Caco-2 (cell line): ENCODE data around the gene LHX2. TPM values are rescaled to one million over a fixed set of nuclear protein-coding genes. Genes with fewer than 3 reads are reported as not detected.

Source experiments
- BruUV-seq: library from RNA; stranded (reverse); fragments of 400-500 nt; replicated peaks from 2 replicates; lab custom pipeline; 2021; lab: Mats Ljungman, UMichigan
- CTCF ChIA-PET: fragments of 300-600 bp; sonication (Branson Sonifier 250); formaldehyde crosslinking; loops from one replicate; lab custom pipeline; 2022; ENCODE audit warnings: antibody characterized with exemption; lab: Charles Lee
- POLR2A ChIA-PET: fragments of 300-600 bp; sonication (Branson Sonifier 250); formaldehyde crosslinking; loops from one replicate; lab custom pipeline; 2022; ENCODE audit warnings: antibody characterized with exemption; lab: Charles Lee
- DNase-seq, 2 experiments: peaks; one replicate each; pipeline versions ENCODE4 v3.0.0 to v3.0.0-alpha.2; 2020 to 2022
- H3K27me3 ChIP-seq: replicated peaks from 2 replicates; pipeline ENCODE4 v1.6.0; 2011; ENCODE audit warnings: low read length; ENCODE audit not compliant: control insufficient read depth, insufficient read depth
- H3K36me3 ChIP-seq: 2 replicates; pipeline ENCODE4 v1.5.1; 2011; ENCODE audit warnings: low read length; ENCODE audit not compliant: control insufficient read depth, insufficient read depth
- H3K4me1 ChIP-seq: fragments of 250-450 bp; sonication (Bioruptor Pico); 2 replicates; pipeline ENCODE4 v1.5.1; 2020; ENCODE audit warnings: mild to moderate bottlenecking
- H3K4me3 ChIP-seq: 2 replicates; pipeline ENCODE4 v1.5.1; 2011; ENCODE audit warnings: low read depth, mild to moderate bottlenecking, control low read depth, low read length
- H3K9me3 ChIP-seq: fragments of 250-450 bp; sonication (Bioruptor Pico); 2 replicates; pipeline ENCODE4 v1.5.1; 2020; ENCODE audit warnings: mild to moderate bottlenecking, moderate library complexity
- H3K27ac Mint-ChIP-seq: one replicate; pipeline ENCODE4 v1.8.0; 2022; ENCODE audit warnings: mixed read lengths; ENCODE audit not compliant: unreplicated experiment
- H3K27me3 Mint-ChIP-seq: one replicate; pipeline ENCODE4 v1.8.0; 2022; ENCODE audit warnings: mixed read lengths; ENCODE audit not compliant: insufficient read depth, unreplicated experiment
- H3K36me3 Mint-ChIP-seq: one replicate; pipeline ENCODE4 v1.8.0; 2022; ENCODE audit warnings: mild to moderate bottlenecking, mixed read lengths; ENCODE audit not compliant: insufficient read depth, unreplicated experiment
- H3K4me1 Mint-ChIP-seq: one replicate; pipeline ENCODE4 v1.8.0; 2022; ENCODE audit warnings: low read depth, mixed read lengths; ENCODE audit not compliant: unreplicated experiment
- H3K4me3 Mint-ChIP-seq: one replicate; pipeline ENCODE4 v1.8.0; 2022; ENCODE audit warnings: mild to moderate bottlenecking, moderate library complexity, mixed read lengths; ENCODE audit not compliant: unreplicated experiment
- H3K9me3 Mint-ChIP-seq: one replicate; pipeline ENCODE4 v1.8.0; 2022; ENCODE audit warnings: mixed read lengths; ENCODE audit not compliant: unreplicated experiment
- intact Hi-C: fragments of 100-400 bp; cut with micrococcal nuclease; formaldehyde crosslinking; loops from one replicate; pipeline ENCODE4 v1.10.0; 2022; ENCODE audit not compliant: unreplicated experiment
- total RNA-seq: library from RNA; stranded (reverse); gene quantifications from 2 replicates; pipeline ENCODE4 v1.2.3, GENCODE V29; 2022
- TF ChIP-seq, protein P1 (sequence below), 2 experiments: fragments of 200-600 bp in 1 of 2; IDR thresholded peaks; 1 replicate in 1 of 2; 2 replicates in 1 of 2; pipeline versions ENCODE4 v1.5.1 to v1.8.0; 2011 to 2022; ENCODE audit warnings: antibody characterized with exemption in 1 of 2, control low read depth in 1 of 2, inconsistent platforms in 1 of 2, low read depth in 1 of 2, low read length in 1 of 2, mild to moderate bottlenecking in 1 of 2, moderate library complexity in 1 of 2; ENCODE audit not compliant: insufficient read depth in 1 of 2, severe bottlenecking in 1 of 2, unreplicated experiment in 1 of 2

Gene LHX2
- total RNA-seq, 1 experiment from 2014 or later = 4.0 TPM

DNA sequence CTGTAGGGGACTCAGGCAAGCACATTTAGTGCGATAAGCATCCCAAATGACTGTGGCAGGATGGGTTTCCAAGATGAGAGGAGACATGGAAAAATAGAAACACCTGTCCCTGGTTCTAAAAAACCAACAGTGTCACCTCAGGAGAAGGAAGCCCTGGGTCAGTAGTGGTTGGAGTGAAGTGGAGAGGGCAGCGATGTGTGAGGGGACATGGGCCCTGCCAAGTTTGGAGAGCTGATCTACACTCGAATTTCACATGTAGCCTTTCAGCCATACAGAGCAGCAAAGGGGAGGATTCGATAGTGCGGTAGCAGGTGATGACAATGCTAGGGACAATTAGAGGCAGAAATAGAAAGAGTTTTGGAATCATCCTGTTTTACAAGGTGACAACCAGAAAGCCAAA lies 32.6 kb upstream of the LHX2 start:
- Mint-ChIP-seq H3K4me3 (no peak overlapping the region), H3K4me1 (no peaks in the 10 kb centered on the region), H3K36me3 (no peaks in the 10 kb centered on the region), H3K9me3 (no peaks in the 10 kb centered on the region), H3K27ac (no peak overlapping the region), H3K27me3 (peaks cover 3% of the 10 kb centered on the region)
- TF ChIP-seq, protein P1, sequence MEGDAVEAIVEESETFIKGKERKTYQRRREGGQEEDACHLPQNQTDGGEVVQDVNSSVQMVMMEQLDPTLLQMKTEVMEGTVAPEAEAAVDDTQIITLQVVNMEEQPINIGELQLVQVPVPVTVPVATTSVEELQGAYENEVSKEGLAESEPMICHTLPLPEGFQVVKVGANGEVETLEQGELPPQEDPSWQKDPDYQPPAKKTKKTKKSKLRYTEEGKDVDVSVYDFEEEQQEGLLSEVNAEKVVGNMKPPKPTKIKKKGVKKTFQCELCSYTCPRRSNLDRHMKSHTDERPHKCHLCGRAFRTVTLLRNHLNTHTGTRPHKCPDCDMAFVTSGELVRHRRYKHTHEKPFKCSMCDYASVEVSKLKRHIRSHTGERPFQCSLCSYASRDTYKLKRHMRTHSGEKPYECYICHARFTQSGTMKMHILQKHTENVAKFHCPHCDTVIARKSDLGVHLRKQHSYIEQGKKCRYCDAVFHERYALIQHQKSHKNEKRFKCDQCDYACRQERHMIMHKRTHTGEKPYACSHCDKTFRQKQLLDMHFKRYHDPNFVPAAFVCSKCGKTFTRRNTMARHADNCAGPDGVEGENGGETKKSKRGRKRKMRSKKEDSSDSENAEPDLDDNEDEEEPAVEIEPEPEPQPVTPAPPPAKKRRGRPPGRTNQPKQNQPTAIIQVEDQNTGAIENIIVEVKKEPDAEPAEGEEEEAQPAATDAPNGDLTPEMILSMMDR (IDR thresholded peaks at IDR 0.05; ENCODE audit: insufficient read depth in 1 of 2, low read depth in 1 of 2, low read length in 1 of 2, severe bottlenecking in 1 of 2, unreplicated experiment in 1 of 2) = no peak
- no TSS peak for BruUV-seq
- ChIA-PET POLR2A (no interaction called here), CTCF (no interaction called here)
- no peak for DNase-seq
- no peaks in the 10 kb centered on the region for H3K4me1 ChIP-seq
- no peaks in the 10 kb centered on the region for H3K9me3 ChIP-seq
- H3K4me3 ChIP-seq = no peak overlapping the region
- intact Hi-C loops = no loop called here
- no peaks in the 10 kb centered on the region; the same call in 1 of the 2 replicates for H3K27me3 ChIP-seq
- H3K36me3 ChIP-seq = no peaks in the 10 kb centered on the region

DNA sequence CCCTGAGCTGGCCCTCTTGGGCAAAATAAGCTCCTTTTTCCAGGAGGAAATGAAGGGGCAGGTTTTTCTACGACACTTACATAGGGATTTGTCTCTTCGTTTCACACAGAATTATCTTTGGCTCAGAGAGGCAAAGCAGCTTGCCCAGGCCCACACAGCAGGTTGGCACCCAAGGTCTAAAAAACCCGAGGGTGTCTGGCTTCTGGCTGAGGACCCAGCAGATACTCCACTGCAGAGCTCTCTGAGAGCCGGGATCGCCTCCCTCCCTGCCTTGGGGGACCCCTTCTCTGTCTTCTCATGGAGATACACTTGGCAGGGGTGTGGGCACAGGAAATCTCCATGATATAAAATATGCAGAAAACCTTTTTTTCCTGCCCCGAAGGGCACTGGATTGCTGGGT lies 29.0 kb upstream of the LHX2 start:
- H3K9me3 ChIP-seq = no peaks in the 10 kb centered on the region
- TF ChIP-seq, protein P1 (IDR thresholded peaks at IDR 0.05; ENCODE audit: insufficient read depth in 1 of 2, low read depth in 1 of 2, low read length in 1 of 2, severe bottlenecking in 1 of 2, unreplicated experiment in 1 of 2) = no peak
- peak in 1 of 2 experiments; percentile 5 for DNase-seq
- H3K36me3 ChIP-seq = no peaks in the 10 kb centered on the region
- Mint-ChIP-seq H3K27ac (no peak overlapping the region), H3K4me1 (no peaks in the 10 kb centered on the region), H3K36me3 (no peaks in the 10 kb centered on the region), H3K27me3 (peaks cover 7% of the 10 kb centered on the region), H3K4me3 (no peak overlapping the region), H3K9me3 (no peaks in the 10 kb centered on the region)
- no peak overlapping the region for H3K4me3 ChIP-seq
- intact Hi-C loops = no loop called here
- no peaks in the 10 kb centered on the region for H3K4me1 ChIP-seq
- BruUV-seq = no TSS peak
- POLR2A ChIA-PET = no interaction called here
- no peaks in the 10 kb centered on the region; the same call in 1 of the 2 replicates for H3K27me3 ChIP-seq
- CTCF ChIA-PET = no interaction called here

DNA sequence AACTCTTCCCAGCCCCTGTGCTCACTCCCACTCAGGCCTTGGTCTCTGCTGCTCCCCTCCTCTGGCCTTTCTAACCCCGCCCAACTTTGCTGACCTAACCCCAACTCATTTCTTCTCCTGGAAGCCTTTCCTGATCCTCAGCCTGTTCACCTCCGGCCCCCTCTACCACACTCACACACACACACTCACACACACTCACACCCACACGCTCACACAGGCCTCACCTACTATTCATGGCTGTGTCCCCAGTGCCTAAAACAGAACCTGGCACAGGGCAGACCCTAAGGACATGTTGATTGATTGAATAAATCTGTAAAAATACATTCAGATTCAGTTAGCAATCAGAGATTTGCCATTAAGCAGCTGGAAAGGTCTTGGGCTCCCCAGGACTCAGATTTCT lies 28.5 kb upstream of the LHX2 start:
- no peaks in the 10 kb centered on the region for H3K36me3 ChIP-seq
- TF ChIP-seq, protein P1 (IDR thresholded peaks at IDR 0.05; ENCODE audit: insufficient read depth in 1 of 2, low read depth in 1 of 2, low read length in 1 of 2, severe bottlenecking in 1 of 2, unreplicated experiment in 1 of 2) = no peak
- no peak for DNase-seq
- no peaks in the 10 kb centered on the region for H3K9me3 Mint-ChIP-seq
- H3K27me3 ChIP-seq = no peaks in the 10 kb centered on the region; the same call in 1 of the 2 replicates
- no TSS peak for BruUV-seq
- peaks cover 7% of the 10 kb centered on the region for H3K27me3 Mint-ChIP-seq
- H3K4me3 ChIP-seq = no peak overlapping the region
- no peaks in the 10 kb centered on the region for H3K36me3 Mint-ChIP-seq
- no peak overlapping the region for H3K4me3 Mint-ChIP-seq
- ChIA-PET POLR2A (no interaction called here), CTCF (no interaction called here)
- H3K4me1 Mint-ChIP-seq = no peaks in the 10 kb centered on the region
- intact Hi-C loops = no loop called here
- H3K4me1 ChIP-seq = no peaks in the 10 kb centered on the region
- H3K9me3 ChIP-seq = no peaks in the 10 kb centered on the region
- no peak overlapping the region for H3K27ac Mint-ChIP-seq
